Peyer's patch (tissue), 4 donors: ENCODE results near the gene NRM. TPM values are rescaled to one million over a fixed set of nuclear protein-coding genes. Genes with fewer than 3 reads are reported as not detected.
A peak's percentile ranks its signal among the peaks of the same experiment; 100 is the strongest.
"Not testable (repeated sequence)": the region's sequence is repeated elsewhere in the genome, so short reads cannot be mapped to it uniquely, and the experiment has no call there.

Source experiments
- DNase-seq, 3 donors: peaks; one replicate each; pipeline ENCODE4 v3.0.0-alpha.2; 2017 to 2019
- H3K27ac ChIP-seq, 4 donors: fragments of 200-600 bp; sonication (generic); one replicate each; pipeline ENCODE4 v1.5.1; 2016 to 2019
- H3K27me3 ChIP-seq, 2 donors: fragments of 200-600 bp; sonication (generic); one replicate each; pipeline ENCODE4 v1.5.1; 2019
- H3K36me3 ChIP-seq, 3 donors: fragments of 200-600 bp; sonication (generic); one replicate each; pipeline ENCODE4 v1.5.1; 2016 to 2019
- H3K4me1 ChIP-seq, 4 donors: fragments of 200-600 bp; sonication (generic); one replicate each; pipeline ENCODE4 v1.5.1; 2016 to 2019
- H3K4me3 ChIP-seq, 4 donors: fragments of 200-600 bp; sonication (generic); 1 replicate in 3 of 4; 2 replicates in 1 of 4; pipeline ENCODE4 v1.5.1; 2016 to 2019; ENCODE audit warnings: mild to moderate bottlenecking in 1 of 4
- H3K9me3 ChIP-seq, 4 donors: fragments of 200-600 bp; sonication (generic); one replicate each; pipeline ENCODE4 v1.5.1; 2016 to 2019; ENCODE audit warnings: mild to moderate bottlenecking in 1 of 4
- POLR2A ChIP-seq, 2 donors: fragments of 450-650 bp; IDR thresholded peaks; one replicate each; pipeline ENCODE4 v1.5.1; 2017; ENCODE audit warnings: antibody characterized with exemption in 2 of 2, mild to moderate bottlenecking in 2 of 2, moderate library complexity in 2 of 2
- total RNA-seq, 4 donors: library from RNA; depleted of rRNA; stranded (reverse); fragments of >200 nt; gene quantifications; one replicate each; pipeline ENCODE4 v1.1.0, GENCODE V29; 2016
- TF ChIP-seq, protein P1 (sequence below), 6 experiments: fragments of 450-650 bp in 4 of 6; fragments of 200-600 bp in 2 of 6; sonication (generic) in 1 of 6; IDR thresholded peaks; one replicate each; pipeline ENCODE4 v1.5.1; 2017 to 2019; ENCODE audit warnings: antibody characterized with exemption in 6 of 6, mild to moderate bottlenecking in 3 of 6, moderate library complexity in 1 of 6

The NRM gene
- total RNA-seq, 4 donors from 2014 or later = 2.0 to 2.7 TPM; not detected in 2

DNA sequence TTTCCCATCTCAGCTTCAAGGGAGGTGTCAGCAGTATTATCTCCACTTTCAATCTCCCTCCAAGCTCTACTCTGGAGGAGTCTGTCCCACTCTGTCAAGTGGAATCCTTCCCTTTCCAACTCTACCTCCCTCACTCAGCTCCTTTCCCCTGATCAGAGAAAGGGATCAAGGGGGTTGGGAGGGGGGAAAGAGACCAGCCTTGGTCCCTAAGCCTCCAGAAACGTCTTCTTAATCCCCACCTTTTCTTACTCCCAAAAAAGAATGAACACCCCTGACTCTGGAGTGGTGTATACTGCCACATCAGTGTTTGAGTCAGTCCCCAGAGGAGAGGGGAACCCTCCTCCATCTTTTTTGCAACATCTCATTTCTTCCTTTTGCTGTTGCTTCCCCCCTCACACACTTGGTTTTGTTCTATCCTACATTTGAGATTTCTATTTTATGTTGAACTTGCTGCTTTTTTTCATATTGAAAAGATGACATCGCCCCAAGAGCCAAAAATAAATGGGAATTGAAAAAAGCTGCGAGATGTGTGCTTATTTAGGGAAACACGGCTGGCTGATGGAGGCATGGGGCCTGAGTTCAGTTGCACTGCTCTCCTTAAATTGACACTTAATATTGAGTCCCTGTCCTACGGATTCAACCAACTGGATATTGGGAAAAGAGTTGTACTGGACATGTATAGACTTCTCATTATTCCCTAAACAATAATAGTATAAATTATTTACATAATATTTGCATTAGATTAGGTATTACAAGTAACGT, 34.3 kb upstream of the NRM start:
- Histone ChIP-seq H3K9me3 (no peaks in the 10 kb centered on the region), H3K36me3 (peaks cover 0 to 73% (median 0%) of the 10 kb centered on the region in 3 donors), H3K27ac (no peak overlapping the region), H3K27me3 (no peaks in the 10 kb centered on the region), H3K4me3 (no peak overlapping the region), H3K4me1 (peaks cover 0 to 25% (median 4%) of the 10 kb centered on the region in 4 donors)
- TF ChIP-seq, protein P1, sequence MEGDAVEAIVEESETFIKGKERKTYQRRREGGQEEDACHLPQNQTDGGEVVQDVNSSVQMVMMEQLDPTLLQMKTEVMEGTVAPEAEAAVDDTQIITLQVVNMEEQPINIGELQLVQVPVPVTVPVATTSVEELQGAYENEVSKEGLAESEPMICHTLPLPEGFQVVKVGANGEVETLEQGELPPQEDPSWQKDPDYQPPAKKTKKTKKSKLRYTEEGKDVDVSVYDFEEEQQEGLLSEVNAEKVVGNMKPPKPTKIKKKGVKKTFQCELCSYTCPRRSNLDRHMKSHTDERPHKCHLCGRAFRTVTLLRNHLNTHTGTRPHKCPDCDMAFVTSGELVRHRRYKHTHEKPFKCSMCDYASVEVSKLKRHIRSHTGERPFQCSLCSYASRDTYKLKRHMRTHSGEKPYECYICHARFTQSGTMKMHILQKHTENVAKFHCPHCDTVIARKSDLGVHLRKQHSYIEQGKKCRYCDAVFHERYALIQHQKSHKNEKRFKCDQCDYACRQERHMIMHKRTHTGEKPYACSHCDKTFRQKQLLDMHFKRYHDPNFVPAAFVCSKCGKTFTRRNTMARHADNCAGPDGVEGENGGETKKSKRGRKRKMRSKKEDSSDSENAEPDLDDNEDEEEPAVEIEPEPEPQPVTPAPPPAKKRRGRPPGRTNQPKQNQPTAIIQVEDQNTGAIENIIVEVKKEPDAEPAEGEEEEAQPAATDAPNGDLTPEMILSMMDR (IDR thresholded peaks at IDR 0.05) = no peak
- no peak for TF ChIP-seq POLR2A (IDR thresholded peaks at IDR 0.05)
- DNase-seq = no peak

DNA sequence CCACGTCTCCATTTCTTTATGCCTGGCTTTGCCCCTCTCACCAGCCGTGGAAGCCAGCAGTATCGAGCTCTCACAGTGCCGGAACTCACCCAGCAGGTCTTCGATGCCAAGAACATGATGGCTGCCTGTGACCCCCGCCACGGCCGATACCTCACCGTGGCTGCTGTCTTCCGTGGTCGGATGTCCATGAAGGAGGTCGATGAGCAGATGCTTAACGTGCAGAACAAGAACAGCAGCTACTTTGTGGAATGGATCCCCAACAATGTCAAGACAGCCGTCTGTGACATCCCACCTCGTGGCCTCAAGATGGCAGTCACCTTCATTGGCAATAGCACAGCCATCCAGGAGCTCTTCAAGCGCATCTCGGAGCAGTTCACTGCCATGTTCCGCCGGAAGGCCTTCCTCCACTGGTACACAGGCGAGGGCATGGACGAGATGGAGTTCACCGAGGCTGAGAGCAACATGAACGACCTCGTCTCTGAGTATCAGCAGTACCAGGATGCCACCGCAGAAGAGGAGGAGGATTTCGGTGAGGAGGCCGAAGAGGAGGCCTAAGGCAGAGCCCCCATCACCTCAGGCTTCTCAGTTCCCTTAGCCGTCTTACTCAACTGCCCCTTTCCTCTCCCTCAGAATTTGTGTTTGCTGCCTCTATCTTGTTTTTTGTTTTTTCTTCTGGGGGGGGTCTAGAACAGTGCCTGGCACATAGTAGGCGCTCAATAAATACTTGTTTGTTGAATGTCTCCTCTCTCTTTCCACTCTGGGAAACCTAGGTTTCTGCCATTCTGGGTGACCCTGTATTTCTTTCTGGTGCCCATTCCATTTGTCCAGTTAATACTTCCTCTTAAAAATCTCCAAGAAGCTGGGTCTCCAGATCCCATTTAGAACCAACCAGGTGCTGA, 33.3 kb upstream of the NRM start:
- Histone ChIP-seq H3K4me1 (peaks cover 0 to 30% (median 4%) of the 10 kb centered on the region in 4 donors), H3K36me3 (peaks cover 0 to 63% (median 0%) of the 10 kb centered on the region in 3 donors), H3K27ac (peak overlapping the region in 2 of 4 donors; percentile 17 to 21)

DNA sequence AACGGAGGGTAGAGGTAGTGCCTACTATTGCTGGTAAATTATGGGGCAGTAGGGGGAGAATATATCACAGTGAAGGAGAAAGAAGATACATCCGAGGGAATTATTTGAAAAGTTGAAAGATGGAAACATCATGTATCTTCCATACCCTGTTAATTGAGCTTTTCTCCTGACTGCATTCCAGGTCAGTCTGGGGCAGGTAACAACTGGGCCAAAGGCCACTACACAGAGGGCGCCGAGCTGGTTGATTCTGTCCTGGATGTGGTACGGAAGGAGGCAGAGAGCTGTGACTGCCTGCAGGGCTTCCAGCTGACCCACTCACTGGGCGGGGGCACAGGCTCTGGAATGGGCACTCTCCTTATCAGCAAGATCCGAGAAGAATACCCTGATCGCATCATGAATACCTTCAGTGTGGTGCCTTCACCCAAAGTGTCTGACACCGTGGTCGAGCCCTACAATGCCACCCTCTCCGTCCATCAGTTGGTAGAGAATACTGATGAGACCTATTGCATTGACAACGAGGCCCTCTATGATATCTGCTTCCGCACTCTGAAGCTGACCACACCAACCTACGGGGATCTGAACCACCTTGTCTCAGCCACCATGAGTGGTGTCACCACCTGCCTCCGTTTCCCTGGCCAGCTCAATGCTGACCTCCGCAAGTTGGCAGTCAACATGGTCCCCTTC, 32.5 kb upstream of the NRM start:
- DNase-seq, H3K4me3 ChIP-seq, H3K9me3 ChIP-seq, H3K27me3 ChIP-seq: not testable (repeated sequence)
- H3K36me3 ChIP-seq = peaks cover 0 to 57% (median 0%) of the 10 kb centered on the region in 3 donors
- H3K27ac ChIP-seq = peak overlapping the region in 2 of 4 donors; percentile 17 to 21
- peaks cover 0 to 34% (median 4%) of the 10 kb centered on the region in 4 donors for H3K4me1 ChIP-seq

More for the DNA sequence above, 33.3 kb upstream of the NRM start:
- not testable (repeated sequence) for DNase-seq, H3K27me3 ChIP-seq, H3K4me3 ChIP-seq, H3K9me3 ChIP-seq

DNA sequence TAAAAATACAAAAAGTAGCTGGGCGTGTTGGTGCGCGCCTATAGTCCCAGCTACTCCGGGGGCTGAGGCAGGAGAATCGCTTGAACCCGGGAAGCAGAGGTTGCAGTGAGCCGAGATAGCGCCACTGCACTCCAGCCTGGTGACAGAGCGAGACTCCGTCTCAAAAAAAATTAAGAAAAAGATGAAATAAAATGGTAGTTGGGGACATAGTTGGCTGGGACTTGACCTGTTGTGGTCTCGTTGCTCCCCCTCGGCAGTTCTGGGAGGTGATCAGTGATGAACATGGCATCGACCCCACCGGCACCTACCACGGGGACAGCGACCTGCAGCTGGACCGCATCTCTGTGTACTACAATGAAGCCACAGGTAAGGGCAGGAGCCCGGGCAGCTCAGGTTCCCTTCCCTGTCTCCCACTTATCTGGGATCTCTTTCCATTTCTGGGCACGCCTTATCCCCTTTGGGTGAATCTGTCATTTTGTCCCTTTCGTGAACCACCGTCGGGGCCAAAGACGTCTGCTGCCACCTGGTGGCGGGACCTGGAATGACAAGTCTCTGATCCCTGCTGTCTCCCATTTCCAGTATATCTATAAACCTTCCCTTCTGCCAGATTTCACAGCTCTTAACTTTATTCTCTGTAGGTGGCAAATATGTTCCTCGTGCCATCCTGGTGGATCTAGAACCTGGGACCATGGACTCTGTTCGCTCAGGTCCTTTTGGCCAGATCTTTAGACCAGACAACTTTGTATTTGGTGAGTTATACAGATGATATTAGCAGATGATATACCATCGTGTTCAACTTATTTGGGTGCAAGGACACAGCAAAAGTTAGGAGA, 31.7 kb upstream of the NRM start:
- peak; percentile 81 to 94 (median 91) for DNase-seq
- Histone ChIP-seq H3K4me1 (peaks cover 0 to 38% (median 4%) of the 10 kb centered on the region in 4 donors), H3K4me3 (peak overlapping the region; percentile 69 to 71 (median 70)), H3K27ac (peak overlapping the region; percentile 90 to 95 (median 92)), H3K36me3 (peaks cover 0 to 48% (median 0%) of the 10 kb centered on the region in 3 donors), H3K9me3 (no peaks in the 10 kb centered on the region), H3K27me3 (no peaks in the 10 kb centered on the region)
- TF ChIP-seq, protein P1 (IDR thresholded peaks at IDR 0.05) = peak; percentile 96 to 99 (median 98)
- no peak for TF ChIP-seq POLR2A (IDR thresholded peaks at IDR 0.05)

DNA sequence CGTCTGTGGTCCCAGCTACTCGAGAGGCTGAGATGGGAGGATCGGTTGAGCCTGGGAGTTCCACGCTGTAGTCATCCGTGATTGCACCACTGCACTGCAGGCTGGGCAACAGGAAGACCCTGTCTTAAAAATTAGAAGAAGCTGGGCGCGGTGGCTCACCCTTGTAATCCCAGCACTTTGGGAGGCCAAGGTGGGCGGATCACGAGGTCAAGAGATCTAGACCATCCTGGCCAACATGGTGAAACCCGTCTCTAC, 31.2 kb upstream of the NRM start:
- H3K9me3 ChIP-seq, H3K27me3 ChIP-seq: not testable (repeated sequence)
- Histone ChIP-seq H3K36me3 (peaks cover 0 to 43% (median 0%) of the 10 kb centered on the region in 3 donors), H3K4me3 (peak overlapping the region; percentile 69 to 71 (median 70)), H3K27ac (peak overlapping the region; percentile 90 to 95 (median 92)), H3K4me1 (peaks cover 0 to 38% (median 4%) of the 10 kb centered on the region in 4 donors)
- peak in 2 of 3 donors; percentile 25 to 61 for DNase-seq

DNA sequence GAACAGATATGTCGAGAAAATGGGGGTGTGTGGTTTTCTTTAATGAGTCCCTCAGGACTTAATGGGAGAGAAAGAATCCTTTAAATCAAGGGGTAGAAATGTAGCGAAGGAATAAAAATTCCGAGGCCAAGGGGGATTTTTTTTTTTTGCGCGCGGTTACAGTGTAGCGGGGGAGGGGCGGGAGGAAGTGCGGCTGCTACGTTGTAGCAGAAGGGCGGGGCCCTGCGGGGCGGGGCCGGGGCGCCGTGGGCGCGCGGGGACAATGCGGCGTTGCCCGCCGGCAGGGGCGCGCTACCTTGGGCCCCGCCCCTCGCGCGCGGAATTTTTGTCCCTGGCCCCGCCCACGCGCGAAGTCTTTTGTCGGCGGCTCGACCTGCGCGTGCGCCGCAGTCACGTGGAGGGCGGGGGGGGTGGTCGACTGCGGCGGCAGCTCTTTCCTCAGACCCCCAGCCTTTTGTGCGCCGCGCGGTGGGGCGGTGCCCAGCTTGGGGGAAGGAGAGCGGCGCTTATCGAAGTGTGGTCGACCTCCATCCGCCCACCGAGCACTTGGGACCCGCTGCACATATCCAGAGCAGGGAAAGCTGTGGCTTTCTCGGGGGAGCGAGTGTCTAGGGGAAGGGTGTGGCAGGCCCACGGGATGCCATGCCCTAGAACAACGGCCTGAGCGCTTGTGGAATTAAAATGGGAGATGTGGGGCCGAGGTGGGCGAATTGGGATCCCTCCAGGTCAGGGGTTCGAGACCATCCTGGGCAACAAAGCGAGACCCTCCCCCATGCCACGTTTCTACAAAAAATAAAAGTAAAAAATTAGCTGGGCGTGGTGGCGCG, 30.6 kb upstream of the NRM start:
- Histone ChIP-seq H3K36me3 (peaks cover 0 to 38% (median 0%) of the 10 kb centered on the region in 3 donors), H3K27ac (peak overlapping the region; percentile 90 to 95 (median 92)), H3K27me3 (no peaks in the 10 kb centered on the region), H3K9me3 (no peaks in the 10 kb centered on the region), H3K4me3 (peak overlapping the region; percentile 69 to 71 (median 70)), H3K4me1 (peaks cover 0 to 41% (median 5%) of the 10 kb centered on the region in 4 donors)
- peak; percentile 89 to 96 (median 93) for DNase-seq
- TF ChIP-seq, protein P1 (IDR thresholded peaks at IDR 0.05) = peak; percentile 54 to 77 (median 64)
- no peak for TF ChIP-seq POLR2A (IDR thresholded peaks at IDR 0.05)
